Uterus (tissue), 2 donors: ENCODE results near the gene TMEM131L.

ENCODE experiments used
- POLR2A ChIP-seq, 2 donors: fragments of 450-650 bp; IDR thresholded peaks; one replicate each; pipeline ENCODE4 v1.6.1; 2016; ENCODE audit warnings: antibody characterized with exemption in 2 of 2, mild to moderate bottlenecking in 1 of 2, moderate library complexity in 1 of 2
- TF ChIP-seq, protein P1 (sequence below), 4 experiments: fragments of 200-600 bp in 2 of 4; fragments of 450-650 bp in 2 of 4; sonication (generic) in 2 of 4; IDR thresholded peaks; one replicate each; pipeline ENCODE4 v1.5.1; 2016 to 2019; ENCODE audit warnings: antibody characterized with exemption in 4 of 4, mild to moderate bottlenecking in 2 of 4, moderate library complexity in 1 of 4

DNA sequence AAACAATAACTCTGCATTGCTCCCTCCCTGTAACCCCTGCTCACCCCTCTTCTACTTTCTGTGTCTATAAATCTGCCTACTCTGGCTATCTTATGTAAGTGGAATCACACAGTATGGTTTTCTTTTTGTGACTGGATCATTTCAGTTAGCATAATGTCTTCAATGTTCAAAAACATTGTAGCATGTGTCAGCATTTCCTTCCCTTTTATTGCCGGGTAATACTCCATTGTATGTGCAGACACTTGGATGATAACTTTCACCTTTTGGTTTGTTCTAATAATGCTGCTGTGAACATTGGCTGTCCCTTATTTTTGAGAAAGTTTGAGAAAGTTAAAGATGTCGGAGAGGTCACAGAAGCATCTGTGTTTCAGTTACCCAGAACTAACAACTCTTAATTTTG lies 157.3 kb downstream of the TMEM131L start:
- TF ChIP-seq, protein P1, sequence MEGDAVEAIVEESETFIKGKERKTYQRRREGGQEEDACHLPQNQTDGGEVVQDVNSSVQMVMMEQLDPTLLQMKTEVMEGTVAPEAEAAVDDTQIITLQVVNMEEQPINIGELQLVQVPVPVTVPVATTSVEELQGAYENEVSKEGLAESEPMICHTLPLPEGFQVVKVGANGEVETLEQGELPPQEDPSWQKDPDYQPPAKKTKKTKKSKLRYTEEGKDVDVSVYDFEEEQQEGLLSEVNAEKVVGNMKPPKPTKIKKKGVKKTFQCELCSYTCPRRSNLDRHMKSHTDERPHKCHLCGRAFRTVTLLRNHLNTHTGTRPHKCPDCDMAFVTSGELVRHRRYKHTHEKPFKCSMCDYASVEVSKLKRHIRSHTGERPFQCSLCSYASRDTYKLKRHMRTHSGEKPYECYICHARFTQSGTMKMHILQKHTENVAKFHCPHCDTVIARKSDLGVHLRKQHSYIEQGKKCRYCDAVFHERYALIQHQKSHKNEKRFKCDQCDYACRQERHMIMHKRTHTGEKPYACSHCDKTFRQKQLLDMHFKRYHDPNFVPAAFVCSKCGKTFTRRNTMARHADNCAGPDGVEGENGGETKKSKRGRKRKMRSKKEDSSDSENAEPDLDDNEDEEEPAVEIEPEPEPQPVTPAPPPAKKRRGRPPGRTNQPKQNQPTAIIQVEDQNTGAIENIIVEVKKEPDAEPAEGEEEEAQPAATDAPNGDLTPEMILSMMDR (IDR thresholded peaks at IDR 0.05) = no peak
- no peak for TF ChIP-seq POLR2A (IDR thresholded peaks at IDR 0.05)
